Ishikawa (cell line): ENCODE data around the gene CHD5.

ENCODE experiments used
- CEBPB ChIP-seq: IDR thresholded peaks from 2 replicates; pipeline ENCODE4 v1.6.1; 2012
- CREB1 ChIP-seq: IDR thresholded peaks from 2 replicates; pipeline ENCODE4 v1.6.1; 2012; ENCODE audit warnings: low read depth
- EGR1 ChIP-seq: IDR thresholded peaks from 2 replicates; pipeline ENCODE4 v1.6.1; 2012
- EP300 ChIP-seq: IDR thresholded peaks from 2 replicates; pipeline ENCODE4 v1.6.1; 2012; ENCODE audit warnings: borderline replicate concordance
- FOXM1 ChIP-seq: IDR thresholded peaks from 2 replicates; pipeline ENCODE4 v1.6.1; 2012; ENCODE audit warnings: low read depth, borderline replicate concordance
- RAD21 ChIP-seq: IDR thresholded peaks from 2 replicates; pipeline ENCODE4 v1.6.1; 2012; ENCODE audit warnings: low read depth
- TAF1 ChIP-seq: IDR thresholded peaks from 2 replicates; pipeline ENCODE4 v1.6.1; 2012; ENCODE audit warnings: low read depth, mild to moderate bottlenecking
- YY1 ChIP-seq: IDR thresholded peaks from 2 replicates; pipeline ENCODE4 v1.6.1; 2012; ENCODE audit warnings: low read depth
- TF ChIP-seq, protein P1 (sequence below): IDR thresholded peaks from 2 replicates; pipeline ENCODE4 v1.6.1; 2012; ENCODE audit warnings: low read depth, mild to moderate bottlenecking
- TF ChIP-seq, protein P2 (sequence below): IDR thresholded peaks from 2 replicates; pipeline ENCODE4 v1.6.1; 2012
- TF ChIP-seq, protein P3 (sequence below): IDR thresholded peaks from 2 replicates; pipeline ENCODE4 v1.6.1; 2012

DNA sequence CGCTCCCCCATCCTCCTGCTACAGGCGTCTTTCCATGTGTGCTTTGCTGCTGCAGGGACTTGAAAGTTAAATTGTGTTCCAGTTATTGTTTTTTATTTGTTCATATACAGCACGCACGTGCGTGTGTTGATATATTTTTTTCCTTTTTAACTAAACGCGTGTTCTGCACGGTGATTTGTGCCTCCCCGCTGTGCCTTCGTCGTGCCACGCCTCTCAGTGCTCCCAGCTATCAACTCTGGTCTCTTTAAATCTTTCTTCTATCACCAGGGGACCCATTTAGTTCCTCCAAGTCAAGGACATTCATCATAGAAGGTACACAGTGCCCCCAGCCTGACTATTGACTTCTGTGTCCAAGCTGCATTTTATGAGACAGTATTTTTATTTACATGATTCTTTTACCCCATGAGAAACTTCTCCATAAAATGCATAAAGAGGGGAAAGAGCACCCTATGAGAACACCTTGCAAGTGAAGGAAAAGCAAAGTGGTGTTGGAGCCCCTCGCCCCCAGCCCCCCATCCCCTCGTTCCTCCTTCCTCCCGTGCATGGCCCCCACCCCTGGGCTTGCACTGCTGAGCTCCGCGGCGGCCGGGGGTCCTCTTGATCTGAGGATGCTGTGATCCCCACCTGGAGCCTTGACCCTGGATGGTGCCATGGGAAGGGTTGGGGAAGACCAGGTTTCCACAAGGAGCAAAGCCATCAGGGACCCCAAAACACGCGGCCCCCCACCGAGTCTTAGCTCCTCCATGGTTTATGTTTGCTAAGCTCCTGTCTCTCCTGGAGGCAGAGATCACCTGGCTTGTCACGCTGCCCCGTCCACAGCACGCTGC, 88.9 kb downstream of the CHD5 start:
- TF ChIP-seq, protein P1, sequence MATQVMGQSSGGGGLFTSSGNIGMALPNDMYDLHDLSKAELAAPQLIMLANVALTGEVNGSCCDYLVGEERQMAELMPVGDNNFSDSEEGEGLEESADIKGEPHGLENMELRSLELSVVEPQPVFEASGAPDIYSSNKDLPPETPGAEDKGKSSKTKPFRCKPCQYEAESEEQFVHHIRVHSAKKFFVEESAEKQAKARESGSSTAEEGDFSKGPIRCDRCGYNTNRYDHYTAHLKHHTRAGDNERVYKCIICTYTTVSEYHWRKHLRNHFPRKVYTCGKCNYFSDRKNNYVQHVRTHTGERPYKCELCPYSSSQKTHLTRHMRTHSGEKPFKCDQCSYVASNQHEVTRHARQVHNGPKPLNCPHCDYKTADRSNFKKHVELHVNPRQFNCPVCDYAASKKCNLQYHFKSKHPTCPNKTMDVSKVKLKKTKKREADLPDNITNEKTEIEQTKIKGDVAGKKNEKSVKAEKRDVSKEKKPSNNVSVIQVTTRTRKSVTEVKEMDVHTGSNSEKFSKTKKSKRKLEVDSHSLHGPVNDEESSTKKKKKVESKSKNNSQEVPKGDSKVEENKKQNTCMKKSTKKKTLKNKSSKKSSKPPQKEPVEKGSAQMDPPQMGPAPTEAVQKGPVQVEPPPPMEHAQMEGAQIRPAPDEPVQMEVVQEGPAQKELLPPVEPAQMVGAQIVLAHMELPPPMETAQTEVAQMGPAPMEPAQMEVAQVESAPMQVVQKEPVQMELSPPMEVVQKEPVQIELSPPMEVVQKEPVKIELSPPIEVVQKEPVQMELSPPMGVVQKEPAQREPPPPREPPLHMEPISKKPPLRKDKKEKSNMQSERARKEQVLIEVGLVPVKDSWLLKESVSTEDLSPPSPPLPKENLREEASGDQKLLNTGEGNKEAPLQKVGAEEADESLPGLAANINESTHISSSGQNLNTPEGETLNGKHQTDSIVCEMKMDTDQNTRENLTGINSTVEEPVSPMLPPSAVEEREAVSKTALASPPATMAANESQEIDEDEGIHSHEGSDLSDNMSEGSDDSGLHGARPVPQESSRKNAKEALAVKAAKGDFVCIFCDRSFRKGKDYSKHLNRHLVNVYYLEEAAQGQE = no peak
- TF ChIP-seq EGR1 (no peak), TAF1 (no peak), CREB1 (no peak), YY1 (no peak), RAD21 (no peak), EP300 (no peak), CEBPB (no peak), FOXM1 (no peak)
- TF ChIP-seq, protein P2, sequence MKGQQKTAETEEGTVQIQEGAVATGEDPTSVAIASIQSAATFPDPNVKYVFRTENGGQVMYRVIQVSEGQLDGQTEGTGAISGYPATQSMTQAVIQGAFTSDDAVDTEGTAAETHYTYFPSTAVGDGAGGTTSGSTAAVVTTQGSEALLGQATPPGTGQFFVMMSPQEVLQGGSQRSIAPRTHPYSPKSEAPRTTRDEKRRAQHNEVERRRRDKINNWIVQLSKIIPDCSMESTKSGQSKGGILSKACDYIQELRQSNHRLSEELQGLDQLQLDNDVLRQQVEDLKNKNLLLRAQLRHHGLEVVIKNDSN = no peak
- TF ChIP-seq, protein P3, sequence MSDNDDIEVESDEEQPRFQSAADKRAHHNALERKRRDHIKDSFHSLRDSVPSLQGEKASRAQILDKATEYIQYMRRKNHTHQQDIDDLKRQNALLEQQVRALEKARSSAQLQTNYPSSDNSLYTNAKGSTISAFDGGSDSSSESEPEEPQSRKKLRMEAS = no peak
